Measurements from ENCODE around the gene CD247.

Gene CD247

GRCh38 chr1:167431909-167432650 is 86.2 kb downstream of the CD247 start:
- DNase-seq, result no peak

- DNase-seq, result no peak
These were observed 86.9 kb downstream of the CD247 start for GRCh38 chr1:167431261-167431908.

GRCh38 chr1:167430849-167431242 is 87.5 kb downstream of the CD247 start:
- no peak for DNase-seq

GRCh38 chr1:167430134-167430848 is 88.0 kb downstream of the CD247 start:
- no peak for DNase-seq

- DNase-seq, result no peak
These were observed 88.7 kb downstream of the CD247 start for GRCh38 chr1:167429612-167430011.

GRCh38 chr1:167428395-167428794 is 89.9 kb downstream of the CD247 start:
- no peak for DNase-seq

GRCh38 chr1:167427848-167428247 is 90.5 kb downstream of the CD247 start:
- no peak for DNase-seq

- DNase-seq, result no peak
These were observed 91.6 kb downstream of the CD247 start for GRCh38 chr1:167426716-167427115.

- no peak for DNase-seq
These were observed 92.8 kb downstream of the CD247 start for GRCh38 chr1:167425482-167425881.

- no peak for DNase-seq
These were observed 94.4 kb downstream of the CD247 start for GRCh38 chr1:167423684-167424619.

- no peak for DNase-seq
These were observed 97.8 kb downstream of the CD247 start for GRCh38 chr1:167420510-167420909.

- DNase-seq, result no peak
These were observed 99.1 kb downstream of the CD247 start for GRCh38 chr1:167419245-167419644.

GRCh38 chr1:167418391-167418790 is 99.9 kb downstream of the CD247 start:
- DNase-seq, result no peak

- DNase-seq, result no peak
These were observed 101.8 kb downstream of the CD247 start for GRCh38 chr1:167416506-167416905.

GRCh38 chr1:167413328-167413727 is 105.0 kb downstream of the CD247 start:
- no peak for DNase-seq

- no peak for DNase-seq
These were observed 105.4 kb downstream of the CD247 start for GRCh38 chr1:167412920-167413319.

- no peak for DNase-seq
These were observed 106.3 kb downstream of the CD247 start for GRCh38 chr1:167412072-167412471.

GRCh38 chr1:167409183-167409582 is 109.1 kb downstream of the CD247 start:
- no peak for DNase-seq

- no peak for DNase-seq
These were observed 110.0 kb downstream of the CD247 start for GRCh38 chr1:167408355-167408754.

GRCh38 chr1:167404908-167405307 is 113.4 kb downstream of the CD247 start:
- DNase-seq, result no peak

GRCh38 chr1:167404161-167404888 is 114.0 kb downstream of the CD247 start:
- DNase-seq, result no peak

- no peak for DNase-seq
These were observed 117.0 kb downstream of the CD247 start for GRCh38 chr1:167401260-167401873.
